ENCODE measurements around the gene SCYL1.
"Not testable (repeated sequence)": the region's sequence is repeated elsewhere in the genome, so short reads cannot be mapped to it uniquely, and the experiment has no call there.

SCYL1 gene

GRCh38 chr11:65555693-65556231 lies 30.9 kb downstream of the SCYL1 start:
- DNase-seq: no peak

GRCh38 chr11:65556470-65557279 lies 31.8 kb downstream of the SCYL1 start:
- DNase-seq: no peak

GRCh38 chr11:65557280-65558001 lies 32.6 kb downstream of the SCYL1 start:
- DNase-seq: peak; percentile 52

GRCh38 chr11:65558002-65558929 lies 33.4 kb downstream of the SCYL1 start, which contains the start of gene LTBP3:
TSS of gene LTBP3 (minus strand) at chr11:65558359. CDS start at chr11:65557959, 400 bp downstream.
- peak; percentile 90 for DNase-seq

- peak; percentile 78 for DNase-seq
Observed at GRCh38 chr11:65558930-65559509, 34.1 kb downstream of the SCYL1 start.

- no peak for DNase-seq
Observed at GRCh38 chr11:65559535-65559934, 34.7 kb downstream of the SCYL1 start.

GRCh38 chr11:65559951-65560537 lies 35.2 kb downstream of the SCYL1 start:
- peak; percentile 38 for DNase-seq

- peak; percentile 84 for DNase-seq
Observed at GRCh38 chr11:65560555-65561418, 35.9 kb downstream of the SCYL1 start.

- DNase-seq: no peak
Observed at GRCh38 chr11:65562020-65562419, 37.1 kb downstream of the SCYL1 start.

- DNase-seq: no peak
Observed at GRCh38 chr11:65562788-65563187, 37.9 kb downstream of the SCYL1 start.

GRCh38 chr11:65563601-65564000 lies 38.7 kb downstream of the SCYL1 start:
- DNase-seq: no peak

GRCh38 chr11:65564879-65565559 lies 40.1 kb downstream of the SCYL1 start:
- DNase-seq: not testable (repeated sequence)

- DNase-seq: no peak
Observed at GRCh38 chr11:65565624-65566453, 41.0 kb downstream of the SCYL1 start.

- no peak for DNase-seq
Observed at GRCh38 chr11:65569164-65569972, 44.5 kb downstream of the SCYL1 start.

GRCh38 chr11:65569973-65570918 lies 45.4 kb downstream of the SCYL1 start, which contains the start of gene ZNRD2:
TSS of gene ZNRD2 (plus strand) at chr11:65570477. CDS start at chr11:65570492, 15 bp downstream.
- peak; percentile 98 for DNase-seq

- DNase-seq: no peak
Observed at GRCh38 chr11:65571420-65571819, 46.5 kb downstream of the SCYL1 start.

GRCh38 chr11:65571940-65572339 lies 47.1 kb downstream of the SCYL1 start:
- DNase-seq: peak; percentile 77

Measured in eye (tissue), 1 donor.